Fibroblast of lung (primary cell): ENCODE data around the gene FPR1. TPM values are rescaled to one million over a fixed set of nuclear protein-coding genes. Genes with fewer than 3 reads are reported as not detected.

Source experiments
- DNase-seq, 2 donors: peaks; one replicate each; pipeline versions ENCODE4 v3.0.0 to v3.0.0-alpha.2; 2010; ENCODE audit warnings: low read depth in 2 of 2
- H2AFZ ChIP-seq: 2 replicates; pipeline ENCODE4 v1.5.1; 2012; ENCODE audit warnings: low read length, control low read depth, inconsistent platforms
- H3K27ac ChIP-seq: 2 replicates; pipeline ENCODE4 v1.5.1; 2011; ENCODE audit warnings: low read length, control low read depth; ENCODE audit not compliant: insufficient read depth
- H3K27me3 ChIP-seq: 2 replicates; pipeline ENCODE4 v1.5.1; 2011; ENCODE audit warnings: mild to moderate bottlenecking, low read length; ENCODE audit not compliant: control insufficient read depth, insufficient read depth
- H3K36me3 ChIP-seq: 2 replicates; pipeline ENCODE4 v1.5.1; 2011; ENCODE audit warnings: low read length; ENCODE audit not compliant: control insufficient read depth, insufficient read depth
- H3K4me1 ChIP-seq: 2 replicates; pipeline ENCODE4 v1.5.1; 2011; ENCODE audit warnings: low read length; ENCODE audit not compliant: control insufficient read depth, insufficient read depth; ENCODE audit errors: extremely low read depth
- H3K4me2 ChIP-seq: 2 replicates; pipeline ENCODE4 v1.5.1; 2011; ENCODE audit warnings: low read length, control low read depth; ENCODE audit not compliant: insufficient read depth; ENCODE audit errors: extremely low read depth
- H3K4me3 ChIP-seq, 4 experiments: fragments of 200-600 bp in 1 of 4; sonication (generic) in 1 of 4; replicated peaks in 1 of 4; 2 replicates each; pipeline ENCODE4 v1.5.1; 2011 to 2016; ENCODE audit warnings: low read length in 4 of 4, low read depth in 3 of 4, mild to moderate bottlenecking in 3 of 4, control low read depth in 2 of 4, inconsistent platforms in 1 of 4, mixed read lengths in 1 of 4; ENCODE audit not compliant: insufficient read depth in 1 of 4; ENCODE audit errors: control extremely low read depth in 1 of 4
- H3K79me2 ChIP-seq: 2 replicates; pipeline ENCODE4 v1.5.1; 2012; ENCODE audit warnings: mild to moderate bottlenecking, low read length, inconsistent platforms; ENCODE audit not compliant: control insufficient read depth, insufficient read depth
- H3K9ac ChIP-seq: 2 replicates; pipeline ENCODE4 v1.5.1; 2011; ENCODE audit warnings: mild to moderate bottlenecking, low read length, control low read depth; ENCODE audit not compliant: insufficient read depth
- H3K9me3 ChIP-seq: 2 replicates; pipeline ENCODE4 v1.5.1; 2012; ENCODE audit warnings: low read depth, low read length; ENCODE audit not compliant: control insufficient read depth, insufficient read depth
- H4K20me1 ChIP-seq: 2 replicates; pipeline ENCODE4 v1.5.1; 2011; ENCODE audit warnings: low read length; ENCODE audit not compliant: control insufficient read depth, insufficient read depth; ENCODE audit errors: extremely low read depth
- EZH2 ChIP-seq: IDR thresholded peaks from 2 replicates; pipeline ENCODE4 v1.5.1; 2012; ENCODE audit warnings: low read length, control low read depth, mild to moderate bottlenecking; ENCODE audit errors: missing control alignments
- polyA plus RNA-seq, 2 donors: library from polyadenylated mRNA; depleted of rRNA in 1 of 2; stranded (reverse) in 1 of 2; unstranded in 1 of 2; fragments of >200 nt; gene quantifications; 2 replicates each; pipeline ENCODE4 v1.2.1, GENCODE V29; 2011 to 2012; ENCODE audit warnings: missing spikeins in 1 of 2
- total RNA-seq: library from RNA; depleted of rRNA; stranded (reverse); fragments of >200 nt; gene quantifications from 2 replicates; pipeline ENCODE4 v1.2.1, GENCODE V29; 2014
- TF ChIP-seq, protein P1 (sequence below), 2 donors: IDR thresholded peaks in 1 of 2; conservative IDR thresholded peaks in 1 of 2; 1 replicate in 1 of 2; 2 replicates in 1 of 2; pipeline ENCODE4 v1.5.1; 2011 to 2012; ENCODE audit warnings: low read length in 2 of 2, control low read depth in 1 of 2, inconsistent platforms in 1 of 2, low read depth in 1 of 2, mild to moderate bottlenecking in 1 of 2

The FPR1 gene
- total and polyA plus RNA-seq, 2 donors (not counting 1 experiment from before 2014, with no cell fraction given) = 0.14 TPM; not detected in 1

DNA sequence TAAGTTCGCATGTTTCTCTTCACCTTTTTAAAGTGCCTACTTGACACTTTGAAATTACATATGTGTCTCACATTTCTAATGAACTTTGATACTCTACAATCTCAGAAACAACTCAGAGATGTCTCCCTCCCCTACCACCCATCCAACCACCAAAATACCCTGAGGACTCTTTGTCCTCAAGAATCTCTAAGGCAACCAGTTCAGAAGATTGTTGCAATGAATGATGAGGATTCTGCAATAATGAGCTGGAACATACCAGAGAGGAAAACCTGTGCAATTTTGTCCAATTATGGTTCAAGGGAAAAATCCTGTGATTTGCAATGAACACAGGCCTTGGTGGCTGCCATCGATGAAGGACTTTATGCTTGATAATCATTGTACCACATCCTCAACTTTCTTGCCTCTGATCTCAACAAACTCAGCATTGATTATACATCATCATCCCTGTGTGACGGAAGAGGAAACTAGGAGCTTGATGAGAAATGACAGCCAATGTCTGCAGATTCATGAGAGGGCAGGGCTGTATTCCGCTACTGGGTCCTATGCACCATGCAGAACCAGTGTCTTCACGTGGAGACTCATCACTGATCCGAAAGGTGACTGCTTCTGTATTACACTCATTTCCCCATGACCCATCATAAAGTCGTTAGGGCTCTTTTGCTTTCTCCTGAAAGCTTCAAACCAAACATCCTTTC is 1.1 kb downstream of the FPR1 start:
- peak in 1 of 2 donors; percentile 15 for DNase-seq
- H3K4me3 ChIP-seq = no peak overlapping the region

DNA sequence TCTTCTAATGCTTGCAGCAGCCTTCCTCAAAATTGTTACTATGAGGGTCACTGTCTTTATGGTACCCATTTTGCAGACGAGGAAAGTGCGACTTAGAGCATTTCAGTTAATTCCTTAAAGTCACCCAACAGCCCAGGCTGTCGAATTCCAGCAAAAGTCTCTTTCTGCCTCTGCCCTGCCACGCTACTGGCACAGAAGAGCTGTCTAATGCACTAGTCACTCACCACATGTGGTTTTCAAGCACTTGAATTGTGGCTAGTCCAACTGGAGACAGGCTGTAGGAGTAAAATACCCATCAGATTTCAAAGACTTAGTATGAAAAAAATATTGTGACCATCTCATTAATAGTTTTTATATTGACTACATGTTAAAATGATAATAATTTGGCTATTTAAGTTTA is 1.7 kb downstream of the FPR1 start:
- H2AFZ ChIP-seq = no peak overlapping the region
- no peak overlapping the region for H3K9ac ChIP-seq
- H4K20me1 ChIP-seq = no peaks in the 10 kb centered on the region
- H3K9me3 ChIP-seq = no peaks in the 10 kb centered on the region
- H3K4me3 ChIP-seq = no peak overlapping the region
- no peak for TF ChIP-seq EZH2
- TF ChIP-seq, protein P1, sequence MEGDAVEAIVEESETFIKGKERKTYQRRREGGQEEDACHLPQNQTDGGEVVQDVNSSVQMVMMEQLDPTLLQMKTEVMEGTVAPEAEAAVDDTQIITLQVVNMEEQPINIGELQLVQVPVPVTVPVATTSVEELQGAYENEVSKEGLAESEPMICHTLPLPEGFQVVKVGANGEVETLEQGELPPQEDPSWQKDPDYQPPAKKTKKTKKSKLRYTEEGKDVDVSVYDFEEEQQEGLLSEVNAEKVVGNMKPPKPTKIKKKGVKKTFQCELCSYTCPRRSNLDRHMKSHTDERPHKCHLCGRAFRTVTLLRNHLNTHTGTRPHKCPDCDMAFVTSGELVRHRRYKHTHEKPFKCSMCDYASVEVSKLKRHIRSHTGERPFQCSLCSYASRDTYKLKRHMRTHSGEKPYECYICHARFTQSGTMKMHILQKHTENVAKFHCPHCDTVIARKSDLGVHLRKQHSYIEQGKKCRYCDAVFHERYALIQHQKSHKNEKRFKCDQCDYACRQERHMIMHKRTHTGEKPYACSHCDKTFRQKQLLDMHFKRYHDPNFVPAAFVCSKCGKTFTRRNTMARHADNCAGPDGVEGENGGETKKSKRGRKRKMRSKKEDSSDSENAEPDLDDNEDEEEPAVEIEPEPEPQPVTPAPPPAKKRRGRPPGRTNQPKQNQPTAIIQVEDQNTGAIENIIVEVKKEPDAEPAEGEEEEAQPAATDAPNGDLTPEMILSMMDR (conservative IDR thresholded peaks at IDR 0.05 in 1 of 2, IDR thresholded peaks at IDR 0.05 in 1 of 2; ENCODE audit: low read depth in 1 of 2, low read length in 2 of 2) = no peak
- no peaks in the 10 kb centered on the region for H3K4me1 ChIP-seq
- H3K27me3 ChIP-seq = no peaks in the 10 kb centered on the region
- H3K79me2 ChIP-seq = no peaks in the 10 kb centered on the region
- no peaks in the 10 kb centered on the region for H3K36me3 ChIP-seq
- no peak overlapping the region for H3K4me2 ChIP-seq
- DNase-seq = peak in 1 of 2 donors; percentile 67
- no peak overlapping the region for H3K27ac ChIP-seq

More for the DNA sequence above, 1.1 kb downstream of the FPR1 start:
- Histone ChIP-seq H4K20me1 (no peaks in the 10 kb centered on the region), H3K9ac (no peak overlapping the region), H3K9me3 (no peaks in the 10 kb centered on the region), H3K27me3 (no peaks in the 10 kb centered on the region), H3K4me1 (no peaks in the 10 kb centered on the region), H3K27ac (no peak overlapping the region), H3K36me3 (no peaks in the 10 kb centered on the region), H3K79me2 (no peaks in the 10 kb centered on the region), H3K4me2 (no peak overlapping the region), H2AFZ (no peak overlapping the region)
- TF ChIP-seq EZH2 = no peak
- TF ChIP-seq, protein P1 (conservative IDR thresholded peaks at IDR 0.05 in 1 of 2, IDR thresholded peaks at IDR 0.05 in 1 of 2; ENCODE audit: low read depth in 1 of 2, low read length in 2 of 2) = no peak

DNA sequence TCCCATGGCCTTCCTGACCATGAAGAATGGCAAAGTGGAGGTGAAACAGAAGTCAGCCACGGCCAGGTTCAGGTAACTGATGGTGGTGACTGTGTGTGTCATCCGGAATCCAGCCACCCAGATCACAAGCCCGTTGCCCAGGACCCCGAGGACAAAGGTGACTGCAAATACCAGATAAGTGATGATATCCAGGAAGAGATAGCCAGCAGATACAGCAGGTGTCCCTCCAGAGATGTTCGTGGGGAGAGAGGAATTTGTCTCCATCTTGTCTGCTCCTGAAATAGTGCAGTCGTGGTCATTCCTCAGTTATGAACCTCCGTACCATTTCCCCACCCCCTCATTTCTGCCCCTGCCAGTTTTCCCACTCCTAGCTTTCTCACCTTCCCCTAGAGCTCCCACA is 4.9 kb downstream of the FPR1 start:
- Histone ChIP-seq H3K4me2 (no peak overlapping the region), H3K27me3 (no peaks in the 10 kb centered on the region), H3K27ac (no peak overlapping the region), H2AFZ (no peak overlapping the region), H3K4me1 (no peaks in the 10 kb centered on the region), H3K4me3 (no peak overlapping the region), H3K36me3 (no peaks in the 10 kb centered on the region), H3K79me2 (no peaks in the 10 kb centered on the region), H4K20me1 (no peaks in the 10 kb centered on the region), H3K9me3 (no peaks in the 10 kb centered on the region), H3K9ac (no peak overlapping the region)
- DNase-seq = no peak
- TF ChIP-seq EZH2 = no peak
- TF ChIP-seq, protein P1 (conservative IDR thresholded peaks at IDR 0.05 in 1 of 2, IDR thresholded peaks at IDR 0.05 in 1 of 2; ENCODE audit: low read depth in 1 of 2, low read length in 2 of 2) = no peak
